ENCODE results near the gene KLF17. TPM values are rescaled to one million over a fixed set of nuclear protein-coding genes. Genes with fewer than 3 reads are reported as not detected.

The KLF17 gene
- total and polyA plus RNA-seq, 2 experiments from 2014 or later: not detected

DNA sequence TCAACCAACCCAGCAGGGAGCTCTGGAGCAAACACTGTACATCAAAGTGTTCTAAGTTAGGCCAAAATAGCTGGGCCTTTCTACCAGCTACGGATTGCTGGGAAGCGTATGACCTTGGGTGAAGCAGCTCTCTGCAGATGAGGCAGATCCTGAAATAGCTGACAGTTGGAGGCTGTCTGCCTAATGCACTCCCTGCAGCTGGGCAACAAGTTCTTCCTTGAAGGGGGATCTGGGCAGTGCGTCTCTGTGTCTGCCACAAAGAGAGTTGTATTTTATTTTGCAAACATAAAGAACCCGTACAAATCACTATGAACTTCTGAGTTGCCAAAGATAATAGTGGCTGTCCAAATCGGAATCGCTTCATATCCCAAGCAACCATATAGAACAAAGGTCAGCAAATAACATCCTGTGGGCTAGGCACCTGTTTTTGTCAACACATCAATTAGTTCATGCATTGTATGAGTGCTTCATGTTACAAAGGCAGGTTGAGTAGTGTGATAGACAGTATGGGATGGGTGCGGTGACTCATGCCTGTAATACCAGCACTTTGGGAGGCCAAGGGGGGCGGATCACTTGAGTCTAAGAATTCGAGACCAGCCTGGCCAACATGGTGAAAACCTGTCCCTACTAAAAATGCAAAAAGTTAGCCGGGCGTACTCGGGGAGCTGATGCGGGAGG lies 29.1 kb upstream of the KLF17 start:
- Mint-ChIP-seq H3K9me3 (peaks cover 2% of the 10 kb centered on the region; the same call in 2 of the 3 replicates), H3K36me3 (ENCODE audit: low read depth) (no peaks in the 10 kb centered on the region), H3K4me3 (no peak overlapping the region), H3K4me1 (peaks cover 27% of the 10 kb centered on the region), H3K27me3 (ENCODE audit: insufficient read depth, low read depth, poor library complexity) (peaks cover 7% of the 10 kb centered on the region), H3K27ac (0 out of 2 replicates have a peak overlapping the region, but pooled peaks have one; percentile 8)
- peak overlapping the region; percentile 5; the same call in 1 of the 2 replicates for H3K4me3 ChIP-seq
- no peak overlapping the region for H3K27ac ChIP-seq (ENCODE audit: low read depth)
- H3K27me3 ChIP-seq (ENCODE audit: insufficient read depth): no peaks in the 10 kb centered on the region
- H3K9me2 ChIP-seq (ENCODE audit: insufficient read depth): no peaks in the 10 kb centered on the region
- H3F3A ChIP-seq (replicated peaks; ENCODE audit: low read depth): no peaks in the 10 kb centered on the region; the same call in 1 of the 2 replicates
- H4K20me1 ChIP-seq (replicated peaks; ENCODE audit: insufficient read depth): no peaks in the 10 kb centered on the region
- TF ChIP-seq ZNF114 (CRISPR knock-in tag; IDR thresholded peaks at IDR 0.05): no peak
- TF ChIP-seq EZH2phosphoT487 (IDR thresholded peaks at IDR 0.05; ENCODE audit: unreplicated experiment): no peak
- no peak for TF ChIP-seq ZNF462 (CRISPR knock-in tag; IDR thresholded peaks at IDR 0.05)
- TF ChIP-seq POLR2AphosphoS5 (IDR thresholded peaks at IDR 0.05; ENCODE audit: low read depth): no peak
- no peak for TF ChIP-seq EZH2 (IDR thresholded peaks at IDR 0.05; ENCODE audit: low read depth, unreplicated experiment)
- no peak for TF ChIP-seq JUNB (IDR thresholded peaks at IDR 0.05; ENCODE audit: unreplicated experiment)
- TF ChIP-seq ETS1 (IDR thresholded peaks at IDR 0.05): no peak
- TF ChIP-seq ZNF331 (CRISPR knock-in tag; IDR thresholded peaks at IDR 0.05; ENCODE audit: low read depth): no peak
- TF ChIP-seq NANOG (IDR thresholded peaks at IDR 0.05; ENCODE audit: borderline replicate concordance): no peak
- TF ChIP-seq REST (IDR thresholded peaks at IDR 0.05; ENCODE audit: unreplicated experiment): no peak
- TF ChIP-seq, protein P1, sequence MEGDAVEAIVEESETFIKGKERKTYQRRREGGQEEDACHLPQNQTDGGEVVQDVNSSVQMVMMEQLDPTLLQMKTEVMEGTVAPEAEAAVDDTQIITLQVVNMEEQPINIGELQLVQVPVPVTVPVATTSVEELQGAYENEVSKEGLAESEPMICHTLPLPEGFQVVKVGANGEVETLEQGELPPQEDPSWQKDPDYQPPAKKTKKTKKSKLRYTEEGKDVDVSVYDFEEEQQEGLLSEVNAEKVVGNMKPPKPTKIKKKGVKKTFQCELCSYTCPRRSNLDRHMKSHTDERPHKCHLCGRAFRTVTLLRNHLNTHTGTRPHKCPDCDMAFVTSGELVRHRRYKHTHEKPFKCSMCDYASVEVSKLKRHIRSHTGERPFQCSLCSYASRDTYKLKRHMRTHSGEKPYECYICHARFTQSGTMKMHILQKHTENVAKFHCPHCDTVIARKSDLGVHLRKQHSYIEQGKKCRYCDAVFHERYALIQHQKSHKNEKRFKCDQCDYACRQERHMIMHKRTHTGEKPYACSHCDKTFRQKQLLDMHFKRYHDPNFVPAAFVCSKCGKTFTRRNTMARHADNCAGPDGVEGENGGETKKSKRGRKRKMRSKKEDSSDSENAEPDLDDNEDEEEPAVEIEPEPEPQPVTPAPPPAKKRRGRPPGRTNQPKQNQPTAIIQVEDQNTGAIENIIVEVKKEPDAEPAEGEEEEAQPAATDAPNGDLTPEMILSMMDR (conservative IDR thresholded peaks at IDR 0.05; ENCODE audit: low read depth in 2 of 2): no peak
- TF ChIP-seq STAT1 (IDR thresholded peaks at IDR 0.05; ENCODE audit: unreplicated experiment): no peak
- no peak for TF ChIP-seq CREB1 (CRISPR knock-in tag; IDR thresholded peaks at IDR 0.05; ENCODE audit: low read depth)
- H2AFZ ChIP-seq: no peak overlapping the region
- H3K4me1 ChIP-seq (ENCODE audit: insufficient read depth): peaks cover 25% of the 10 kb centered on the region
- no peaks in the 10 kb centered on the region for H3K36me3 ChIP-seq (ENCODE audit: insufficient read depth)
- H3K79me2 ChIP-seq (replicated peaks; ENCODE audit: insufficient read depth): no peaks in the 10 kb centered on the region
- DNase-seq (ENCODE audit: low spot score) (peak; percentile 35), ATAC-seq (peak; percentile 57)
- peak overlapping the region; percentile 24 for H3K4me2 ChIP-seq

Data from GM23338 (cell line).